Non-pigmented ciliary epithelial cell (primary cell): ENCODE results near the gene HEXIM2.
"Not testable (repeated sequence)": the region's sequence is repeated elsewhere in the genome, so short reads cannot be mapped to it uniquely, and the experiment has no call there.

Experiments used
- DNase-seq: peaks from one replicate; pipeline ENCODE4 v3.0.0-alpha.2; 2010; ENCODE audit warnings: low read depth

Gene HEXIM2

GRCh38 chr17:45161288-45162024 lies at the start of gene HEXIM2:
Gene HEXIM2, plus strand, starts transcription at chr17:45161875. Its CDS starts 919 bp downstream, at chr17:45162794.
- DNase-seq: peak; percentile 100

GRCh38 chr17:45112559-45113423 lies 48.9 kb upstream of the HEXIM2 start:
- no peak for DNase-seq

- no peak for DNase-seq
Measured at GRCh38 chr17:45113424-45113754, 48.3 kb upstream of the HEXIM2 start.

GRCh38 chr17:45114117-45114932 lies 47.4 kb upstream of the HEXIM2 start:
- no peak for DNase-seq

GRCh38 chr17:45115015-45115625 lies 46.6 kb upstream of the HEXIM2 start:
- no peak for DNase-seq

GRCh38 chr17:45115871-45116270 lies 45.8 kb upstream of the HEXIM2 start:
- no peak for DNase-seq

- DNase-seq: no peak
Measured at GRCh38 chr17:45116434-45117016, 45.1 kb upstream of the HEXIM2 start.

GRCh38 chr17:45117334-45117733 lies 44.3 kb upstream of the HEXIM2 start:
- DNase-seq: no peak

GRCh38 chr17:45117848-45118646 lies 43.6 kb upstream of the HEXIM2 start:
- no peak for DNase-seq

GRCh38 chr17:45118691-45119090 lies 43.0 kb upstream of the HEXIM2 start:
- no peak for DNase-seq

GRCh38 chr17:45119964-45120363 lies 41.7 kb upstream of the HEXIM2 start:
- DNase-seq: no peak

GRCh38 chr17:45120558-45120957 lies 41.1 kb upstream of the HEXIM2 start:
- no peak for DNase-seq

GRCh38 chr17:45121055-45121454 lies 40.6 kb upstream of the HEXIM2 start:
- DNase-seq: no peak

- no peak for DNase-seq
Measured at GRCh38 chr17:45123076-45123770, 38.5 kb upstream of the HEXIM2 start.

- DNase-seq: no peak
Measured at GRCh38 chr17:45123930-45124796, 37.5 kb upstream of the HEXIM2 start.

- not testable (repeated sequence) for DNase-seq
Measured at GRCh38 chr17:45124797-45125122, 36.9 kb upstream of the HEXIM2 start.

- DNase-seq: no peak
Measured at GRCh38 chr17:45125509-45125908, 36.2 kb upstream of the HEXIM2 start.

- no peak for DNase-seq
Measured at GRCh38 chr17:45127207-45127547, 34.5 kb upstream of the HEXIM2 start.

- no peak for DNase-seq
Measured at GRCh38 chr17:45127548-45128300, 34.0 kb upstream of the HEXIM2 start.
